GM12873 (cell line): ENCODE measurements around the gene MYOC.

Experiments used
- CTCF ChIP-seq: IDR thresholded peaks from 2 replicates; pipeline ENCODE4 v1.5.1; 2012; ENCODE audit warnings: low read depth, mild to moderate bottlenecking, moderate library complexity, low read length, control low read depth; ENCODE audit not compliant: insufficient read depth; ENCODE audit errors: missing control alignments

The MYOC gene

DNA sequence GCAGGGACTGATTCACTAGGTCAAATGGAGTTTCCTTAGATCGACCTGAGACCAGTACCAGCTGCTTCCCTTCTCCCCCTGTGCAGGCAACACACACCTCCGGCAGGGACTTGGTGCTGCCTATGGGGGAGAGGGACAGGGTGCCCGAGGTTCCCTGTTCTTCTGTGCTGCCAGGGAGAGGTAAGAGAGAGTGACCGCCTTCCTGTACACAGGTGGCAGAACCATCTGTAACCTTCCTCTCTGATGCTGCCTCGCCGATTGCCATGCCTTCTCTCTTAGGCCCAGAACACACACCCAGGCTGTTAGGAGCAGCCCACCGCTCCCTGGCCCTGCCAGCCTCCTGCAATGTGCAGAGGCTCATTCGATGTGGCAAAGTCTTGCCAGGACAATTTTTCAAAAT is 9.3 kb downstream of the MYOC start:
- TF ChIP-seq CTCF: no peak

- TF ChIP-seq CTCF: no peak
Measured at GRCh38 chr1:171642197-171642596, 10.3 kb downstream of the MYOC start.

- no peak for TF ChIP-seq CTCF
Measured at GRCh38 chr1:171641076-171641864, 11.2 kb downstream of the MYOC start.

GRCh38 chr1:171640225-171640624 is 12.3 kb downstream of the MYOC start:
- no peak for TF ChIP-seq CTCF

- no peak for TF ChIP-seq CTCF
Measured at GRCh38 chr1:171637928-171638576, 14.4 kb downstream of the MYOC start.

- no peak for TF ChIP-seq CTCF
Measured at GRCh38 chr1:171636141-171636540, 16.3 kb downstream of the MYOC start.

GRCh38 chr1:171635661-171636060 is 16.8 kb downstream of the MYOC start:
- TF ChIP-seq CTCF: no peak
